Stimulated activated memory B cell treated with anti-CD40 and anti-IgM and Interleukin-4, amounts not matched to agents 10 μg/mL and 1 μg/mL and 100 μg/mL, for 72 hours (primary cell): ENCODE results near the gene PIGV.
"Not testable (repeated sequence)": the region's sequence is repeated elsewhere in the genome, so short reads cannot be mapped to it uniquely, and the experiment has no call there.

Experiments
- ATAC-seq: fragments of 150-1000 bp; cut with Tn5 transposase; 2 replicates; pipeline ENCODE4 v1.10.0; 2021
- H3K27ac Mint-ChIP-seq: one replicate; pipeline ENCODE4 v1.8.0; 2022; ENCODE audit warnings: mild to moderate bottlenecking, mixed read lengths
- H3K27me3 Mint-ChIP-seq: one replicate; pipeline ENCODE4 v1.8.0; 2022; ENCODE audit warnings: mixed read lengths
- H3K36me3 Mint-ChIP-seq: one replicate; pipeline ENCODE4 v1.8.0; 2022; ENCODE audit warnings: mixed read lengths
- H3K4me1 Mint-ChIP-seq: one replicate; pipeline ENCODE4 v1.8.0; 2022; ENCODE audit warnings: mixed read lengths
- H3K4me3 Mint-ChIP-seq: one replicate; pipeline ENCODE4 v1.8.0; 2022; ENCODE audit warnings: mild to moderate bottlenecking, moderate library complexity, mixed read lengths
- H3K9me3 Mint-ChIP-seq: one replicate; pipeline ENCODE4 v1.8.0; 2022; ENCODE audit warnings: mixed read lengths

Gene PIGV

DNA sequence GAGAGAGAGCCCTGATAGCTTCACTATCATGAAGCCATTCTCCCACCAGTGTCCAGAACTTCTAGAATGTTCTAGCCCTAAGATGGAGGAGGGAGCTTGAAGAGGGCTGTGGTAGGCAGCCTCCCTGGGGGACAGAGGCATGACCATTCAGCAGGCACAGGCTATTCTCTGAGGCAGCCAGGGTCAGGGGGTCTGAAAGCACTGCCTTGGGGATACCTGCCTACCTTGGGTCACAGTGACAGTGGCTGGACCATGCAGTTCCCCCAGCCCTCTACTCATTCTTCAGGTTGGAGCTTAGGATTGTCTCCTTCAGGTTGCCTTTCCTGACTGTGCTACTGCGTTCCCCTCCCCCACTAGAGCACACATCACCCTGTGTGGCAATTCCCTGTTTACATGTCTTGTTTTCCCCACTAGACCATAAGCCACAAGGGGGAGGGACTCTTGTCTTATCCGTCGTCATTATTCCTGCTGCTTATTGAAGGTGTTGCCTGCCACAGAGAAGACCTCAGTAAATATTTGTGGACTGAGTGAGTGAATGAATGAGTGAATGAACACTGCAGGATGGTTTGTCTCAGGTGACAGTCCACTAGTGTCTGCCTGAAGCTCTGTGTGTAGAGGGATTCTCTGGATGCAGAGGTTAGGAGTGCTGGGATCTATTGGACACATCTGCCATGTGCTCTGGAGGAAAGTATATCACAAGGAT lies 43.9 kb downstream of the PIGV start:
- ATAC-seq, result no peak
- no peak overlapping the region for H3K4me3 Mint-ChIP-seq
- peaks cover 72% of the 10 kb centered on the region for H3K4me1 Mint-ChIP-seq
- peaks cover 59% of the 10 kb centered on the region for H3K36me3 Mint-ChIP-seq
- H3K27me3 Mint-ChIP-seq, result no peaks in the 10 kb centered on the region
- H3K9me3 Mint-ChIP-seq, result no peaks in the 10 kb centered on the region
- peak overlapping the region; percentile 94 for H3K27ac Mint-ChIP-seq

DNA sequence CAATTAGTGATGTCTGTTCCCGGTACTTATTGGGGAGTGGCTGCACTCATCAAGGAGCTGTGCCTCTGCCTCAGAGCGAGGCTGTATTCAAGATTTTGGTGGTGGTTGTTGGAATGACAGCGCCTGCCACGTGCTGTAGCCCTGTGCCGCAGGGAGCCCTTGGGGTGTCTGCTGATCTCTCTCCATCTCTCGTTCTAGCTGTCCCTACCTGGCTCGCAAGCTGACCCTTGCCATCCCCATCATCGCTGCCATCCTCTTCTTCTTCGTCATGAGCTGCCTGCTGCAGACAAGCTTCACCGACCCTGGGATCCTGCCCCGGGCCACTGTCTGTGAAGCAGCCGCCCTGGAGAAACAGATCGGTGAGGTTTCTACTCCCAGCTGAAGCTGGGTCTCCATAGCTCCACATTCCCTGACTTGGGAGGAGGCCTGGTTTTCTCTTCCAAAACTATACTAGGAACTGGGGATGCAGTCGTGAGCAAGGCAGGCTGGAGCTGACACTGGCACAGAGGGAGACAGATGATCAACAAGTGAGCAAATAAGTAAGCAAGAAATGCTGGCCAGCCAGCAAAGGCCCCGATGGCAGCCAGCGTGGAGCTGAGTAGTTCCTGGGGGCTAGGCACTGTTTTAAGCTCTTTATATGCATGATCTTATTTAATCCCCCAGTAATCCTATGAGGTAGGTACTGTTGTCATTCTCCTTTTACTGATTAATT lies 44.7 kb downstream of the PIGV start:
- Mint-ChIP-seq H3K36me3 (peaks cover 56% of the 10 kb centered on the region), H3K9me3 (no peaks in the 10 kb centered on the region), H3K4me1 (peaks cover 69% of the 10 kb centered on the region), H3K27me3 (no peaks in the 10 kb centered on the region), H3K27ac (peak overlapping the region; percentile 94), H3K4me3 (no peak overlapping the region)
- no peak for ATAC-seq

DNA sequence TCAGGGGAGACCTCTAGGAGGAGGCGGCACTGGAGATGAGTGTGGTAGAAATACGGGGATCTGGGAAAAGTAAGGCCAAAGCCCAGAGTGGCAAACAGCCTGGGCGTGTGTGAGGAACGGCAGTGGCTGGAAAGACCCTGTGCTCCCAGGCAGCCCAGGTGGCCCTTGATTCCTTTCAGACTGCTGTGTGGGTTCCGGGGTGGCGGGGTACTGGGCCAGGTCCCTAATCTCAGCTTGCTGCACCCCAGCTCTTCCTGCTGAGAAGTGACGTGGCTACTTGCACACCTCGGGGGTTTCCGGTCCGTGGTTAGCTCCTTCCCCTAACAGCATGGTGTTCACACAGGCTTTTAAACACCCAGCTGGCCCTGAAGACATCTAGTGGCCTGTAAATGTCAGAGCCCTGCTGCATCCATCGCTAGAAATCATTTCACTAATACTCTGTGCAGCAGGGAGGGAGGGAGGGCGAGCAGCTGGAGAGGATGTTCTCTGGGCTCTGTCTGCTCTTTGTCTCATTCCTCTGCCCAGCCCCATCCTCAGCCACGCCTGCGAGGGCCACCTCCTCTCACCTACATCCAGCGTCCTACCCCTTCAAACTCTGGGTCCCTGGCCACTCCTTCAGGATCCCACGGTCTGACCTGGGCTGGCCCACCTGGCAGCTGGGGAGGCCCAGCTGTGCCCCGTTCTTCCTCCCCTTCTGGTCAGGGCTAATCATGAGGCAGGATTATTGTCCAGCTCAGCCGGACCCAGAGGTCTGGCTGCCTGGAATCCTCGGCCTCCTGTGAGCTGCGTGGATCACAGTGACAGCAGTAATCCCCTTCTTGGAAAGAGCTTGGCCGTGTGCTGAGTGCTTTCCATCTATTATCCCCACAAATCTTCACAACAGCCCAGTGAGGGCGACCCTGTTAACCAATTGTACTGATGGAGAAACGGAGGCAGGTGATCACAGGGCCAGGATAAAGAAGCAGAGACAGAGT lies 46.0 kb downstream of the PIGV start:
- H3K36me3 Mint-ChIP-seq, result peaks cover 63% of the 10 kb centered on the region
- H3K27me3 Mint-ChIP-seq, result no peaks in the 10 kb centered on the region
- peak overlapping the region; percentile 64 for H3K4me3 Mint-ChIP-seq
- H3K9me3 Mint-ChIP-seq, result no peaks in the 10 kb centered on the region
- peak; percentile 96 for ATAC-seq
- peaks cover 69% of the 10 kb centered on the region for H3K4me1 Mint-ChIP-seq
- H3K27ac Mint-ChIP-seq, result peak overlapping the region; percentile 94

DNA sequence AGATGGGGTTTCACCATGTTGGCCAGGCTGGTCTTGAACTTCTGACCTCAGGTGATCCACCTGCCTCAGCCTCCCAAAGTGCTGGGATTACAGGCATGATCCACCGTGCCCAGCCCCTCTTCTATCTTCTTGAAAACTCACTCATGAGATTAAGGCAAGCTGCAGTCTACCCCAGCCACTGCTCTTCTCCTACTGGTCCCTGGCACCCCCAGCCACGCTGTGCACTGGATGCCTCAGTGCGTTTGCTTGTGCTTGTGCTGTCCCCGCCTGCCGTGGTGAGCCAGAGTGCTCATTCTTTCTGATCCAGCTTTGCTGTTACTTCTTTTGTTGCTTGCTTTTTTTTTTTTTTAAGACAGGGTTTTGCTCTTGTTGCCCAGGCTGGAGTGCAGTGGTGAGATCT lies 49.9 kb downstream of the PIGV start:
- H3K27me3 Mint-ChIP-seq, H3K4me3 Mint-ChIP-seq, ATAC-seq, H3K9me3 Mint-ChIP-seq: not testable (repeated sequence)
- Mint-ChIP-seq H3K36me3 (peaks cover 47% of the 10 kb centered on the region), H3K4me1 (peaks cover 49% of the 10 kb centered on the region), H3K27ac (peak overlapping the region; percentile 84)

DNA sequence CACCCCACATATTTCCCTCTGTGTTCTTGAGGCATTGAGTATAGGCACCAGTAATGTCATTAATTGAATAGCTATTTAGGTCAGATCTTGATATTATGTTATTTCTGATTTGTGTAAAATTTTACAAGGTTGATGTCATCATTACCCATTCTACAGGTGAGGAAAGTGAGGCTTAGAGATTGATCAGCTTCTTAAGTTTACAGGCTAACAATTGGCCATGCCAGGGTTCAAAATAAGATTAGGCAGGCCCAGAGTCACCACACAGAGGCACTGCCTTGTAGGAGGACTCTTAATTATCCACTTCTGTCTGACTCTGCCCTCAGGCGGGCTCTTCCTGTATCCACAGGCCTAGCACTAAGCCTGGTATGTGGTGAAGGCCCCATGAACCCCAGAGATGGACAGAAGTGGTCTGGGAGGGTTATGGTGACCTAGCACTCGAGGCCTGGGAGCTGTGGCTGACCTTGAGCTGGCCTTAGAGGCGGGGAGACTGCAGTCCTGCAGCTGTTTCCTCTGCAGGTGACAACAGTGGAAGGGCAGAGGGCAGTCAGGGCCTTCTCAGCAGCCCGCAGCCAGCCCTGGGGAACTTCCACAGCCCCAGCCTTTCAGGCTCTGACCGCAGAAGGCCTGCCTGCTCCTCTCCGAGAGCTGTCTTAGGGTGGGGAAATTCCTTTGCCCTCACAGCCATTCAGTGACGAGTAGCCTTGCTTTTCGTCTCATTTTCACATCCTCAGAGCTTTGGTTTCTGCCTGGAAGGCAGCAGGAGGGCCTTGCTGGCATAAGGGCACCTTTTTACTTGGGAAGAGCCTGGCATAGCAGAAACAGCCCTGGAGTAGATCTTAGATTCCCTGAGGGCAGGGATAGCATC lies 51.0 kb downstream of the PIGV start:
- H3K4me3 Mint-ChIP-seq, result peak overlapping the region; percentile 16
- H3K9me3 Mint-ChIP-seq, result no peaks in the 10 kb centered on the region
- no peaks in the 10 kb centered on the region for H3K27me3 Mint-ChIP-seq
- peaks cover 38% of the 10 kb centered on the region for H3K36me3 Mint-ChIP-seq
- H3K4me1 Mint-ChIP-seq, result peaks cover 39% of the 10 kb centered on the region
- H3K27ac Mint-ChIP-seq, result peak overlapping the region; percentile 84
- ATAC-seq, result peak; percentile 100

DNA sequence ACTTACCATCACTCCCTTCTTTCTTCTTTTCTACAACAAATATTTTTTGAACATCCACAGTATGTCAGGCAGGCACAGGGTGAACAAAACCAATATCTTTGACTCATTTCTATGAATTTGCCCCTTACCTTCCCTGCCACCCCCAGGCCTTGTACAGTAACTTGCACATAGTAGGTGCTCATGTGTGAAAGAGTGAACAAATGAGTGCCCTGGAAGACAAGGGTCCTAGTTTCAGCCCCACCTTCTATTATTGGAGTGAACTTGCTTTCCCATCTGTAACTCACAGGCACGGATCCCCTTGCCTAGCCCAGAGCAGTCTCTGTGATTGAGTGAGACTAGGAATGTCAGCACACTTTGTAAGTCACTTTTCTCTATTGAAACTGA lies 51.6 kb downstream of the PIGV start:
- peaks cover 38% of the 10 kb centered on the region for H3K36me3 Mint-ChIP-seq
- H3K9me3 Mint-ChIP-seq, result no peaks in the 10 kb centered on the region
- H3K4me1 Mint-ChIP-seq, result peaks cover 32% of the 10 kb centered on the region
- peak overlapping the region; percentile 16 for H3K4me3 Mint-ChIP-seq
- peak; percentile 28 for ATAC-seq
- H3K27ac Mint-ChIP-seq, result peak overlapping the region; percentile 84
- no peaks in the 10 kb centered on the region for H3K27me3 Mint-ChIP-seq

DNA sequence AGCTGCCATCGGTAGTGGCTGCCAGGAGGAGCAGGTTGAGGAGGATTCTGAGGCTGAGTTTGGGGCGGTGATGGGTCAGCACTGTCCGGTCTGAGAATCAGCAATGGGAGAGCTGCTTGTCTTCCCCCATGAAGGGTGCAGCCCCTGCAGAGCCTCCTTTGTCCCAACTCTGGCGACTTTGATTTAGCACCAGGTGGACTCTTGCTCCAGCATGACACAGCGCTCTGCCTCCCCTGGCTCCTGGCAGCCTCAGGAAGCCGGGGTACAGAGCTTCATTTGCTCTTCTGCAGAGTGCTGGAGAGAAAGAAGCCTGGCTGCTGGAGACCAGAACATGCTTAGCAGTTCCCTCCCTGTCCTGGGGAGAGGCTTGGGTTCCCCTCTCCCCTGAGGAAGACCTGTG lies 52.0 kb downstream of the PIGV start:
- H3K27ac Mint-ChIP-seq, result peak overlapping the region; percentile 84
- H3K4me1 Mint-ChIP-seq, result peaks cover 28% of the 10 kb centered on the region
- no peak for ATAC-seq
- H3K36me3 Mint-ChIP-seq, result peaks cover 36% of the 10 kb centered on the region
- no peaks in the 10 kb centered on the region for H3K9me3 Mint-ChIP-seq
- H3K4me3 Mint-ChIP-seq, result no peak overlapping the region
- no peaks in the 10 kb centered on the region for H3K27me3 Mint-ChIP-seq

DNA sequence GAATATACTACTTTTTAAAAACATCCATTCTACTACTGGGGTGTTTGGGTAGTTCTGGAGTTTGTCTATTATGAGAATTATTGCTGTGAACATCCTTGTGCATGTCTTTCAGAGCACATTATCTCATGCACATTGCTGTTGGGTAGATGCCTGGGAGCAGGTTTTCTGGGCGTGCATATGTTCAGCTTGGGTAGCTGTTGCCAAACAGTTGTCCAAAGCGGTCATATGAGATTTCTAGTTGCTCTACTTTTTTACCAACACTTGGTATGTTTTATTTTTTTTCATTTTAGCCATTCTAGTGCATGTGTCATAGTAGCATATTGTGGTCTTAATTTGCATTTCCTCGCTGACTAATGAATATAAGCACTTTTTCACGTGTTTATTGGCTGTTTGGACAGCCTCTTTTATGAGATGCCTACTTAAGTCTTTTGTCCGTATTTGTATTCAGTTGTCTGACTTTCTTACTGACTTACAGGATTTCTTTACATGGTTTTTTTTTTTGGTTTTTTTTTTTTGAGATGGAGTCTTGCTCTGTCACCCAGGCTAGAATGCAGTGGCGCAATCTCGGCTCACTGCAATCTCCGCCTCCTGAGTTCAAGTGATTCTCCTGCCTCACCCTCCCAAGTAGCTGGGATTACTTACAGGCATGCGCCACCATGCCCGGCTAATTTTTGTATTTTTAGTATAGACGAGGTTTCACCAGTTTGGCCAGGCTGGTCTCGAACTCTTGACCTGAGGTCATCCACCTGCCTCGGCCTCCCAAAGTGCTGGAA lies 56.9 kb downstream of the PIGV start:
- Mint-ChIP-seq H3K9me3 (no peaks in the 10 kb centered on the region), H3K4me1 (peaks cover 2% of the 10 kb centered on the region), H3K27ac (no peak overlapping the region), H3K27me3 (no peaks in the 10 kb centered on the region), H3K36me3 (peaks cover 35% of the 10 kb centered on the region), H3K4me3 (no peak overlapping the region)
- no peak for ATAC-seq

DNA sequence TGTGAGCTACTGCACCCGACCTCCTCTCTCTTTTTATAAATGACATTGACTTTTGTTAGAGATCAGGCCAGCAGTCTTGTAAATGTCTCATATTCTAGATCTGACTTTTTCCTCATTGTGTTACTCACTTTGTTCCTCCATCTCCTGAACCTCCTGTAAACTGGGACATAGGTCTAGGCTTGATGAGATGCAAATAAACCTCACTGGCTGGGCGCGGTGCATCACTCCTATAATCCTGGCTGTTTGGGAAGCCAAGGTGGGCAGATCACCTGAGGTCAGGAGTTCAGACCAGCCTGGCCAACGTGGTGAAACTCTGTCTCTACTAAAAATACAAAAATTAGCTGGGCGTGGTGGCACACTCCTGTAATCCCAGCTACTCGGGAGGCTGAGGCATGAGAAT lies 60.1 kb downstream of the PIGV start:
- not testable (repeated sequence) for H3K27ac Mint-ChIP-seq, H3K27me3 Mint-ChIP-seq, H3K9me3 Mint-ChIP-seq, H3K4me3 Mint-ChIP-seq, ATAC-seq, H3K4me1 Mint-ChIP-seq
- peaks cover 58% of the 10 kb centered on the region for H3K36me3 Mint-ChIP-seq
